ENCODE data around the gene EHHADH.
"Not testable (repeated sequence)": the region's sequence is repeated elsewhere in the genome, so short reads cannot be mapped to it uniquely, and the experiment has no call there.

- not testable (repeated sequence) for TF ChIP-seq CTCF (IDR thresholded peaks at IDR 0.05; ENCODE audit: insufficient read depth, low read depth, low read length); EZH2 (IDR thresholded peaks at IDR 0.05; ENCODE audit: insufficient read depth, low read length)
Measured at GRCh38 chr3:185253133-185253532, 716 bp downstream of the EHHADH start.

Data from astrocyte (in vitro differentiated cells and primary cell).